Measurements from ENCODE around the gene TAS2R40. TPM values are rescaled to one million over a fixed set of nuclear protein-coding genes. Genes with fewer than 3 reads are reported as not detected.

TAS2R40 gene
- total RNA-seq, 1 donor from 2014 or later, result not detected

GRCh38 chr7:143223784-143224183 is 1.9 kb downstream of the TAS2R40 start:
- no peak for DNase-seq (ENCODE audit: low spot score)

DNA sequence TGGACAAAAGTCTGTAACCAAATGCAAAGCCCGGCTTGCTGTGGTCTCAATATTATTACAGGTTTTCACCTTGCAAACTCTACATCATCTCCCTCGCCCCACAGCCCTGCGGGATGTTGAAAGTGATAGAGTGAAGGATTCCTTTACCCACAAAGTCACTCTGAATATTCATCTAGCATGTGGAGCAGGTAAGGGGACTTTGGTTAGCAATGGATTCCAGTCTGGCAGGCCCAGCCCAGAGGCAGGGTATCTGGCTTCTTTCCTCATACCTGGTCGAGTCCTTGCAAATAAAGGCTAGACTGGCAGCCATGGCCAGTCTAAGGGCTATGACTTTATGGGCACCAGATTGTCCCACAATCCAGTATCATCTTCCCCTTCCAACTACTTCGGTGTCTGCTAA is 3.2 kb downstream of the TAS2R40 start:
- DNase-seq (ENCODE audit: low spot score), result no peak

DNA sequence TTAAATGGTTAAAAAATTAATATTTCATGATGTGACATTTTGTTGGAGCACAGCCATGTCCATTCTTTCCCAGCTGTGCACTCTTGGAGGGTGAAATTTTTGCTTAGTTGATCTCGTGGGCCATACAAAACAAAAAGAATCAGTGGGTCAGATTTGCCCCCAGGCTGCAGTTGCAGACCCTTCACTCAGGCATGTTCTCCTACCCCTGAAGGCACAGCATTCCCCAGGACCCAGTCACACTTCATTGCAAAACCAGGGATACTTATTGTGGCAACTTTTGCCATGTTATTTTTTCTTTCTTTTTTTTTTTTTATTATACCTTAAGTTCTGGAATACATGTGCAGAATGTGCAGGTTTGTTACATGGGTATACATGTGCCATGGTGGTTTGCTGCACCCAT is 6.0 kb downstream of the TAS2R40 start:
- no peak for DNase-seq (ENCODE audit: low spot score)

- no peak for DNase-seq (ENCODE audit: low spot score)
Measured at GRCh38 chr7:143229054-143229790, 7.4 kb downstream of the TAS2R40 start.

GRCh38 chr7:143230602-143231457 is 9.0 kb downstream of the TAS2R40 start:
- no peak for DNase-seq (ENCODE audit: low spot score)

- no peak for DNase-seq (ENCODE audit: low spot score)
Measured at GRCh38 chr7:143233816-143234532, 12.1 kb downstream of the TAS2R40 start.

DNA sequence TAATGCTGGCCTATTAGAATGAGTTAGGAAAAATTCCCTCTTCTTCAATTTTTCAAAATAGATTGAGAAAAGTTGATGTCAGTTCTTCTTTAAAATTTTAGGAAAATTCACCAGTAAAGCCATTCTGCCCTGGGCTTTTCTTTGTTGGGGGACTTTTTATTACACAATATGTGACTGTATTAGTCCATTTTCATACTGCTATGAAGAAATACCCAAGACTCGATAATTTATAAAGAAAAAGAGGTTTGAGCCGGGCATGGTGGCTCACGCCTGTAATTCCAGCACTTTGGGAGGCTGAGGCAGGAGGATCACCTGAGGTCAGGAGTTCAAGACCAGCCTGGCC is 12.7 kb downstream of the TAS2R40 start:
- DNase-seq (ENCODE audit: low spot score), result no peak

GRCh38 chr7:143235561-143235960 is 13.7 kb downstream of the TAS2R40 start:
- DNase-seq (ENCODE audit: low spot score), result no peak

DNA sequence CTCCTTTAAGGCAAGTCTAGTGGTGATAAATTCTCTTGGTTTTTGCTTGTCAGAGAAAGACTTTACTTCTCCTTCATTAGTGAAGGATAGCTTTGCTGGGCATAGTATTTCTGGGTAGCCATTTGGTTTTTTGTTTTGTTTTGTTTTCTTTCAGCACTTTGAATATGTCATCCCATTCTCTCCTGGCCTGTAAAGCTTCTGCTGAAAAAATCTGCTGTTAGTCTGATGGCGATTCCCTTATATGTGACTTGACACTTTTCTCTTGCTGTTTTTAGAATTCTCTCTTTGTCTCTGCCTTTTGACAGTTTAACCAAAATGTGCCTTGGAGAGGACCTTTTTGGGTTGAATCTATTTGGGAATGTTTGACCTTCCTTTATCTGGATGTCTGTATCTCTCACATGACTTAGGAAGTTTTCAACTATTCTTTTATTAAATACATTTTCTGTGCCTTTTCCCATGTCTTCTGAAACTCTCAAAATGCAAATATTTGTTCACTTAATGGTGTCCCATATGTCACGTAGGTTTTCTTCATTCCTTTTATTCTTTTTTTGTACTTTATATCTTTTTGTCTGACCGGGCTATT is 14.7 kb downstream of the TAS2R40 start:
- no peak for DNase-seq (ENCODE audit: low spot score)

- DNase-seq (ENCODE audit: low spot score), result no peak
Measured at GRCh38 chr7:143237366-143237765, 15.5 kb downstream of the TAS2R40 start.

DNA sequence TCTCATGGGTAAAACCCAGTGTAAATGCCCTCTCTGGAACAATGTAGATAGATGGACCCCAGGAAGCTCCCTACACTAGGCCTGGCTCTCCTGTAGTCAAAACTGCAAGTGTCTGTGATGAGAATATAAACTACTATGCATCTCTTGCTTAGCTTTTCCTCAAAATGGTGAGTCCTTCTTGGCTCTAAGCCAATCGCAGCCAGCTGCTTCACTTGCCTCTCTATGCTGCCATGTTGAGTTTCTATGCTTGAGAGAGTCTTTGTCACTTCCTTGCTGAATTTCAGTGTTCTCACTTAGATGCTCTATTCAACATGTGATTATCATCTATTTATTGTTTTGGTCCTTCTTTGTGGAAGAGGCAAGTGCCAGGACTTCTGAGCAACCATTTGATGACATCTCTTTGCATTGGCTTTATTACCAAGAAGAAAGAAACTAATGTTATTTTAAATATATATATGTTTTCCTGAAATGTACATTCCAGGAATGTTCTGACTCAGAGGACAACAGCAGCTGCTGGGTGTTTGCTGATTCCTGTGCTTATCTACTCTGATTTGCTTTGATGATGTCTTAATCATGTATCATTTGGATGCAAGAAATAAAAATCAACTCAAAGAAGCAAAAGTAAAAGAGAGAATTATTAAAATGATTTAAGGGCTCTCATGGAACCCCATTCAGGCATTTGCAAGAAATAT is 16.6 kb downstream of the TAS2R40 start:
- DNase-seq (ENCODE audit: low spot score), result no peak

- DNase-seq (ENCODE audit: low spot score), result no peak
Measured at GRCh38 chr7:143239813-143240212, 18.0 kb downstream of the TAS2R40 start.

DNA sequence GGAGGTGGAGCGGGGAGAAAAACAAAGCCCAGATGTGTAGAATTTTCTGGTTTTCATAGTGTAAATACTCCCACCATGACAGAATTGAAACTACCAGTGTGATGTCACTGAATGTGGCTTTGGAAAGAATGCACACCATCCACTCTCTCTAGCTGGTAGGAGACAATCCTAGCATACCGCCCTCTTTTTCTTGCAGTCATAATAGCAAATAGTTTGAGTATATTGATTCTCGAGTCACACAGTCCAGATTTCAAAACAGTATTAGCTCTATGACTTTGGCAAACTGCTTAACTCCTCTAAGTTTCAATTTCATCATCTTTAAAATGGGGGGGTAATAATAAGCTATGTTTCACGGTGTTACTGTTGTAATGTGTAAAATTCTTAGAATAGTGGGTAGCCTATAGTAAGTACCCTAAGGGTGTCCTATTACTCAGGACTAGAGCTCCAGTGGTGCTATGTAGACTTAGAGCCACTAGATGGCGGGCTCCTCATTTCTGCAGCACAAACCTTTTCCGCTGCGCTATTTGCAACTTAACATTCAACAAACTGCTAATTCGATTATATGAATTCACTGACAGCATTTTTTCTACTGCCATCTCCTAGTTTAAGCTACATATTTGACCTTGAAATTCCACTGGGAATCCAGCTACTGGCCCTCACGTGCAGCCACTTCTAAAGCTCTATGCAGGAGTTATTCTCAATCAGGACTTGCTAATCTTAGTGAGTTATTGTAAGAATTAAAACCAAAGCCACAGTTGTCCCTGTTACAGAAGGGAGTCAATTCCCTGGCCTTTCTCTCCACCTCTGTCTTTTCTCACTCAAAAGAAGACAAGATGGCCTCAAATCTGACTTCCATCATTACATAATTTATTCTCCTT is 18.7 kb downstream of the TAS2R40 start:
- no peak for DNase-seq (ENCODE audit: low spot score)

- no peak for DNase-seq (ENCODE audit: low spot score)
Measured at GRCh38 chr7:143242306-143242705, 20.5 kb downstream of the TAS2R40 start.

DNA sequence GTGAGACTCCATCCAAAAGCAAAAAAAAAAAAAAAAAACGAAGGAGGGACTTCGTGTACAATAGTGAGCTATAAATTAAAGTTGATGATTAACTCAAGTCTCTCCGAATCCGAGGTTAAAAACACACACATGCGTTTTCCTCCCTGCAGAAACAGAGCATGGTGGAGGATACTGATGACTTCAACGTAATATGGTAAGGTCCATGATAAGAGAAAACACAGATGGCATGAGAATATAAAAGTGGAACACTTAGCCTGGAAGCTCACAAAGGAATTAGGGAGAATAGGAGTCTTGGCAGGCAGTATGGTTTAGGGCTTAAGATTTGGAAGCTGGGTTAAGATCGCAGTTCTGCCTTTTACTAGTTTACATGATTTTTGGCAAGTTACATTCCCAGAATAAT is 21.3 kb downstream of the TAS2R40 start:
- DNase-seq (ENCODE audit: low spot score), result no peak

DNA sequence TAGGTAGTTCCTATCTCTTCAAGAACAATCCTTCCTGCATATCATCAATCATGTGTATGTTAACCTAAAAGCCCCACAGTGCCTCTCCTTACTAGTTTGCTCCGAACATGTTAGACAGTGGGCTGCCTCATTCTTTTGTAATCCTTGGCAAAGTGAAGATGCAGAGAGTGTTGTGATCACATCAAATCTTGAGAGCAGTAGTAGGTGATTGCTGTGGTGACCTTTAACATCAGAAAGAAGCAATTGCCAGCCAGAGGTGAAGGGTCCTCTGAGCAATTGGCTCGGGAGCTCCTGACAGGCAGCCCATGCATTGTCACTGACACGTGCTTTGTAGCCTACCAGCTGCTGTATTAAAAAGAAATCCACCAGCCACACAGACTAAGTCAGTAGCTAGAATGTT is 21.8 kb downstream of the TAS2R40 start:
- DNase-seq (ENCODE audit: low spot score), result no peak

DNA sequence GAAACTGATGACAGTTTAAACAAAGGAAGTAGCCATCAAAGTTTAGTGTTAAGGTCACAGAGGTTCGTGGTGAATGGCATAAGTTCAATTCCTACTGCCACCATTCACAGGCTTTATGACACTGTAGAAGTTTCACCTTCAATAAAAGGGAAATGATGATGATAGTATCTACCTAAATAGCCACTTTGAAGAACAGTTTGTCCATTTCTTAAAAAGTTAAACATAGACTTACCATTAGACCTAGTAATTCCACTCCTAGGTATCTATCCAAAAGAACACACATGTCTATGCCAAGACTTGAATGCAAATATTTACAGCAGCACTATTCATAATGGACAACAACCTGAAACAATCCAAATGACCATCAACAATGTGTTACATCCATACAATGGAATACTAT is 22.5 kb downstream of the TAS2R40 start:
- DNase-seq (ENCODE audit: low spot score), result no peak

GRCh38 chr7:143245123-143245522 is 23.3 kb downstream of the TAS2R40 start:
- no peak for DNase-seq (ENCODE audit: low spot score)

DNA sequence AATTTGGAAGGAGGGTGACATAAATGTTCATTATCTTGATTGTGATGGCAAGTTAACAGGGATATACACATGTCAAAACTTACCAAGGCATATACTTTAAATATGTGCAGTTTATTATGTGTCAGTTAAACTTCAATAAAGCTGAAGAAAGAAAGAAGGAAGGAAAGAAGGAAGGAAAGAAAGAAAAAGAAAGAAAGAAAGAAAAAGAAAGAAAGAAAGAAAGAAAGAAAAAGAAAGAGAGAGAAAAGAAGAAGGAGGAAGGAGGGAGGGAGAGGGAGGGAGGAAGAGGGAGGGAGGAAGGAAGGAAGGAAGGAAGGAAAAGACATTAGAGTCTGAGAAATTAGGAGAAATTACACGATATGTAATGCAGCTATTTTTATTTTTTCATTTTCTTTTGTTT is 25.5 kb downstream of the TAS2R40 start:
- DNase-seq (ENCODE audit: low spot score), result no peak

DNA sequence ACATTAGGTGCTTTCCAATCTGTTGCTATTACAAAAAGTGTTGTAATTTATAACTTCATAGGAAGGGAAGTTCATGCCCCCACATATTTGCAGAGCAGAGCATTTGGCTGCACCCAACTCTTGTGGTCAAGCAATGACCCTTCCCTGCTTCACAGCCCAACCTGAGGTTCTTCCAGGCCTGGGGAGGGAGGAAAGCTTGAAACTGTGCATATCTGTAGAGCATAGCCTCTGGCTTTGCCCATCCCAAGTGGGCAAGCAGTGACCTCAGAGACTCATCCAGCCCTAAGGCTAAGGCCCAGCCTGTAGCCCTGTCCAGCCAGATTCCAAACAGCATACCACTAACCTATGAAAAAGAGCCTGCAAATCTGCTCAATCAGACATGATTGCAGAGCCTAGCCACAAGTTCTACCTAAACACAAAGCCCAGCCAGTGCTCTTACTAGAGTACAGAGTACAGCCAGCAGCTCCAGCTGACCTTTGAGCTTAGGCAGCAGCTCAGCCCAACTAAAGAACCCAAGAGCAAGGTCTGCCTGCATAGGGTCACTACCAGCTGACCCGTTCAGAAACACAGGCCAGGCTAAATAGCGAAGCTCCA is 27.0 kb downstream of the TAS2R40 start:
- DNase-seq (ENCODE audit: low spot score), result no peak

Measured in mesenteric fat pad (tissue), 1 donor.